CD4-positive, alpha-beta T cell treated with Interleukin-6 for 4 hours (primary cell): ENCODE measurements around the gene PPAT.
"Not testable (repeated sequence)": the region's sequence is repeated elsewhere in the genome, so short reads cannot be mapped to it uniquely, and the experiment has no call there.

ENCODE experiments used
- DNase-seq: peaks from one replicate; pipeline ENCODE4 v3.0.0-alpha.2; 2020; ENCODE audit warnings: mixed read lengths

The PPAT gene

DNA sequence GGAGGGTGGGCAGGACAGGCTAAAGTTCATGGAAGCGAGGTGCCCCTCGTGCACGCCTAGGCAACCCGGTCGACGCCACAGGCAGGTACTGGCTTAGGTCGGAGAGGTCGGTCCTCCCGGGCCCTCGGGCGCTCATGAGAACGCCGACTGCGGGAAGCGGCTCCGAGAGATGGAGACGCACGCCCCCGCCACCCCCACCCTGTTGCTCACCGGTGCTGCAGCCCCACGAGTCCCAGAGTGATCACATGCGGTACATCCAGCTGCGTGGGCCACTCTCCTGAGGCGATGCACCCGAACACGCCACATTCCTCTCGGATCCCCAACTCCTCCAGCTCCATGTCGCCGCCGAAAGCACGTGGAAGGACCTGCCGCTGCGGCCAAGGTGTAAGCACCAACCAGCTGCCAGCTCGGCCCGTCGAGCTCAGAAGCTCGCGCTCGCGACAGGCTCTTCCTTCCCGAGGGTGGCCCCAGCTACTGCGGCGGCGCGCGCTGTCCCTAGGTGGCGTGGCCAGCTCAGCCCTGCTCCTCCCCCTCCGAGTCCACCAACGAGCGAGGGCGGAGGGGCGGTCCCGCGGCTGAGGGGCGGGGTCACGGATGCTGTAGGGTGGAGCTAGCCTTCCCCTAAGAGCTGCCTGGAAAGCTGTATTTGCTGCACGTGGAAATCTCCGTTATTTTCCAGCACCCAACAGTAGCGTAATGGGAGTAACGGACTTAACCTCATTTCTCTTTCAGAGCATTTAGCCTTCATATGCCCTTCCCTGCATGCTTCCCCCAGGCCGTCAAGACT is at the start of gene PPAT:
Gene PPAT (minus strand): TSS at position 476 of the 787 bp plus-strand sequence. CDS start 138 bp downstream, at position 338.
- peak; percentile 99 for DNase-seq

DNA sequence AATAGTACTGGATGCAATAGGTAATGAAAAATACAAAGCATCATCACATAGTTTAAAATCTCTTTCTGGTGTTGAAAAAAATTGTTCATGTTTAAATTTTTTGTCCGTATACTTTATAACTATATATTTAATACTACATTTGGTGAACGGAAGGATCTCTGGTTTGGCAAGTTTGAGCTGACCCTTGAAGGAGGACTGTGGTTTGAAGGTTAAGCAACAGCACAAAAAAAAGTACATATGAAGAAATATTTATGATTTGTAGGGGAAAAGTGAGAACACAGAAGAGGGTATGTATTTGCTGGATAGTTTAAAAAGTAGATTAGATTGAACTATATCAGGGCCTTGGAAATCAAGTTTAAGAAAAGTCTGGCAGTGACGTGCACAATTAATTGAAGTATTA is 45.3 kb upstream of the PPAT start:
- DNase-seq: no peak

DNA sequence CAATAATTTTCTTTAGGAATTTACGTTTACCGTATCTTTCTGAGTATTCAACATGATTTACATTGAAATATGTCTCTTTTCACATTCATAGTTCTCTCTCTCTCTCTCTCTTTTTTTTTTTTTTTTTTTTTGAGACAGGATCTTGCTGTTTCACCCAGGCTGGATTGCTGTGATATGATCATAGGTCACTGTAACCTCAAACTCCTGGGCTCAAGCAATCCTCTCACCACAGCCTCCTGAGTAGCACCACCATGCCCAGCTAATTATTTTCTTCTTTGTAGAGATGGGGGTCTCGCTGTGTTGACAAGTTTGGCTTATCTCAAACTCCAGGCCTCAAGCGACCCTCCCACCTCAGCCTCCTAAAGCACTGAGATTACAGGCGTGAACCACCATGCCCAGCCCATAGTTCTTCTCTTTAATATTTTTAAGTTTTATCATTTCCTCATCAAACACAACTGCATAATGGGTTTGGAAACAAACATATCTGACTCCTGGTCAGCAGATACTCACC is 41.8 kb upstream of the PPAT start:
- DNase-seq: no peak

GRCh38 chr4:56475917-56476316 is 40.5 kb upstream of the PPAT start:
- DNase-seq: no peak

GRCh38 chr4:56469489-56470210 is 34.2 kb upstream of the PPAT start:
- no peak for DNase-seq

- DNase-seq: peak; percentile 35
Observed at GRCh38 chr4:56468097-56468422, 32.6 kb upstream of the PPAT start.

DNA sequence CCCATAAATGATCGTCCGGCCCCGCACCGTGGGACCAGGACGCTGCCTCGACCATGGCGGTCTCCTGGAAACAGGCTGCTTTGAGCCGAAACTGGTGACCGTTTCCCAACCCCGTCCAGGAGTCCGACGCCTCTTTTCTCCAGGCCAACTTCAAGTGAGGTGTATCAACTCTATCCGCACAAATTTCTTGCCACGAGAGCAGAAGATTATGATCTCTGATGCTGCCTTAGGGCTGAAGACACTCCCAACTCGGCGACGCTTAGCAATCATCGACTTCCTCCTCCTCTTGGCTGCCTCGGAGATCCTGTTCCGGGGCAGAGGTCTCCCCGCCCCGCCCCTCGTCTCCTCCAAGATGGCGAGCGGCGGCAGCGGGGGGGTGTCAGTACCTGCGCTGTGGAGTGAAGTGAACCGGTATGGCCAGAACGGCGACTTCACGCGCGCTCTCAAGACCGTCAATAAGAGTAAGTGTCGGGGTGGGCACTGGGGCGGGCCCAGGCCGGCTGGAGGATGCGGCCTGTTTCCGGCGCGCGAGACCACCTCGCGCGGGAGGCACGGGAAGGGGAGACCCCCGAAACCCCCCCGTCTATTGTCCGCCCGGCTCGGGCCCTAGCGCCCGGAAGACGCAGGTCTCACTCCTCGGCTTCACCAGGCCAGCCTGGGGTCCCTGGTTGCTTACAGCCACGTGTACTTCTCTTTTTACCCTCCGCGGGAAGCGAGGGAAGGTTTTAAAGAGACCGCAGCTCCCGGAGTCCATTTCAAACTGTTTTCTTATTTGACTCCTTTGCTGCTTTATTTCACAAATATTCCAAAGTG is 32.1 kb upstream of the PPAT start, which contains the start of gene SRP72:
Gene SRP72 (plus strand): TSS at position 334 of the 813 bp plus-strand sequence. CDS start 19 bp downstream, at position 353.
- DNase-seq: peak; percentile 89

- DNase-seq: no peak
Observed at GRCh38 chr4:56466910-56467283, 31.5 kb upstream of the PPAT start.

DNA sequence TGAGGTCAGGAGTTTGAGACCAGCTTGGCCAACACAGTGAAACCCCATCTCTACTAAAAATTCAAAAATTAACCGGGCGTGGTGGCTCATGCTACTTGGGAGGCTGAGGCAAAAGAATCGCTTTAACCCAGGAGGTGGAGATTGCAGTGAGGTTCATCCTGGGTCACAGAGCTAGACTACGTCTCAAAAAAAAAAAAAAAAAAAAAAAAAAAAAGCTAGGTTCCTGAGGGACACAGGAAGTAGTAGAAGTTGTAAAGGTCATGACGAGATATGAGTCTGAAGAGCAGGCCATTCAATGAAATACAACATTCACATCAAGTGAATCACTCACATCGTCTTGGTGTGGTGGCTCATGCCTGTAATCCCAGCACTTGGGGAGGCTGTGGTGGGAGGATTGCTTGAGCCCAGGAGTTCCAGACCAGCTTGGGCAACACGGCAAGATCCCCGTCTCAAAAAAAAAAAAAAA is 30.9 kb upstream of the PPAT start:
- not testable (repeated sequence) for DNase-seq

GRCh38 chr4:56465599-56466295 is 30.3 kb upstream of the PPAT start:
- DNase-seq: no peak

DNA sequence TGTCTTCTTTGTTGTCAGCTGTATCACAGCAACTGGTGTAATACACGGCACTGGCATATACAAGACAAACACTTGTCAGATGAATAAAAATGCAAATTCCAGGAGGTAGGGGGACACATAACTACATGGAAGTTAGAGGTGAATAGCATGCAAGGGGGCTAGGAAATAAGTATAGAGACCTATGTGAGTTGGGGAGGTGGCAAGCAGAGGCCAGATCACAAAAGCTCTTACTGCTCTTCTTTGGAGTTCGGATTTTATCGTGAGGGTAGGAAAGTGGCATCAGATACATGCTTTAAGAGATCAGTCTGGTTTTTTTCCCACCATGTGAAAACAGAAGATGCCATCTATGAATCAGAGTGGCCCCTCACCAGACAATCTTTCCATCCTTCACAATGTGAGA is 29.2 kb upstream of the PPAT start:
- no peak for DNase-seq

DNA sequence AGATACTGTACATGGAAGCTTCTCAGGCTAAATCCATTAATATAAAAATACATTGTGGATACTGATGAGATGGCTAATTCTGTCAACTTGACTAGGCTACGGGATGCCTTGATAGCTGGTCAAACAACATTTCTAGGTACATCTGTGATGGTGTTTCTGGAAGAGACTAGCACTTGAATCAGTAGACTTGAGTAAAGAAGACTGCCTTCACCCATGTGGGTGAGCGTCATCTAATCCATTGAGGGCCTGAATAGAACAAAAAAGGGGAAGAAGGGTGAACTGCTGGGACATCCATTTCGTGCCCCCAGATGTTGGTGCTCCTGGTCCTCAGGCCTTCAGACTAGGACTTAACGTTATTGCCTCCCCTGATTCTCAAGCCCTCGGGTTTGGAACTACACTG is 28.3 kb upstream of the PPAT start:
- DNase-seq: no peak

DNA sequence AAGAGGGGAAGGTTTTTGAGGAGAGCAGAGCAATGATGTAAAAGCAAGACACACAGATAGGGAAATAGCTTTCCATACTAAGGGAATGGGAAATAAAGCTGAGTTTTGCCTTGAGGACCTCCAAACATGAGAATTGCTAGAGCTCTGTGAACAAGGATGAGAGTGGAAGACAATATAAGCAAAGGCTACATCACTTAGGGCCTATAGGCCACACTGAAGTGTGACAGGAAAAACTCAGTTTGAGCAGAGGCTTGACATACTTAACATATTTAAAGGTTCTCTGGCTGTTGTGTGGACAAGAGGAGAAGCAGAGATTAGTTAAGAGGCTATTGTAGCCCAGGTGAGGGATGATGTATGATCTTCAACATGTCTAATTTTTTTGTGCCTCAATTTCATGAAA is 26.7 kb upstream of the PPAT start:
- no peak for DNase-seq

DNA sequence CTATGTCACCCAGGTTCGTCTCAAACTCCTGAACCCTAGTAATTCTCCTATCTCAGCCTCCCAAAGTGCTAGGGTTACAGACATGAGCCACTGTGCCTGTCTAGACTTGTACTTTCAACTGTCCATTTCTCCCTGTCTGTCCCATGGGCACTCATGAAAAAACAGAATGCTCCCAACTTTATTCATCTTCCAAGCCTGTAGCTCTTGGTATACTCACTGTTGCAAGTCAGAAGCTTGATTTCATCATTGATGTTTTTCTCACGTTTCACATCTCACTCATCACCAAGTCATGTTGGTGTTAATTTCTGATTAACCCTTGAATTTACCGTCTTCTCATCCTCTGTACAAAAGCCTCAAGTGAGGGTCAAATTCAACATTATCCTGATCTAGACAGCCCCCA is 24.7 kb upstream of the PPAT start:
- DNase-seq: no peak

DNA sequence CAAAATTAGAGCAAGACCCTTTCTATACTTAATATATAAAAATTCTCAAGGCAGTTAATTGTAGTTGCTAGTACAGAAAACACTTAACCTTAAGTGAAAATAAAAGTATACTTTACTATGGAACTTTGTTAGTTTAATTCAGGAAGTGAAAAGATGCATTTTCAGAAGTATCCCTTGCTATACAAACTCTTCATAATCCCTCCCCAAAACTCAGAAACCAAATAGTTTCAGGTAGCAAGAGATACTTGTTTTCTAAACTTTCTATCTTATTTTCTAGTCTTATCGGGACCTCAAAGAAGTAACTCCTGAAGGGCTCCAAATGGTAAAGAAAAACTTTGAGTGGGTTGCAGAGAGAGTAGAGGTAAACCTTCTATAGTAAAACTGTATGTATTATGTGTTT is 14.9 kb upstream of the PPAT start:
- DNase-seq: no peak

DNA sequence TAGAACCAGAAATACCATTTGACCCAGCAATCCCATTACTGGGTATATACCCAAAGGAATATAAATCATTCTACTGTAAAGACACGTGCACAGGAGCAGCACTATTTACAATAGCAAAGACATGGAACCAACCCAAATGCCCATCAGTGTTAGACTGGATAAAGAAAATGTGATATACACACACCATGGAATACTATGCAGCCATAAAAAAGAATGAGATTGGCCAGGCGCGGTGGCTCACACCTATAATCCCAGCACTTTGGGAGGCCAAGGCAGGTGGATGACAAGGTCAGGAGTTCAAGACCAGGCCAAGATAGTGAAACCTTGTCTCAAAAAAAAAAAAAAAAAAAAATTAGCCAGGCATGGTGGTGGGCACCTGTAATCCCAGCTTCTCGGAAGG is 14.1 kb upstream of the PPAT start:
- not testable (repeated sequence) for DNase-seq

GRCh38 chr4:56448301-56448700 is 12.9 kb upstream of the PPAT start:
- DNase-seq: no peak

GRCh38 chr4:56445699-56446098 is 10.3 kb upstream of the PPAT start:
- DNase-seq: no peak

GRCh38 chr4:56444719-56445118 is 9.3 kb upstream of the PPAT start:
- DNase-seq: no peak

- DNase-seq: no peak
Observed at GRCh38 chr4:56440983-56441382, 5.6 kb upstream of the PPAT start.

DNA sequence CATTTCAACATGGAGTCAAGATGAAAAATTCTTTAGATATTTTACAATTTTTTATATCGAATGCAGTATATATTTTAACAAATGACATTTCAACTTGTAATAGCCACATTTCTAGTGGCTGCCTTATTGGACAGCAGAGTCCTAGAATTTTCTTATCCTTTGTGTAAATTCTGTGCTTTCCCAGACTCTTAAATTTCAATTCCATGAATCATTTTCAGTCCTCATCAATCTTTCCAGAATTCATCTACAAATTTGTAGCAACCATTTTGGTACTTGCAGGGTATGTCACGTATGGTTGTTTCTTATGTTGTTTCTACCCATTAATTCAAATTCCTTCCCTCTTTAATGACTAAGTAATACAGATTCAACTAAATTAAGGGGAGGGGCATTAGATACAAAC is 3.4 kb upstream of the PPAT start:
- no peak for DNase-seq

DNA sequence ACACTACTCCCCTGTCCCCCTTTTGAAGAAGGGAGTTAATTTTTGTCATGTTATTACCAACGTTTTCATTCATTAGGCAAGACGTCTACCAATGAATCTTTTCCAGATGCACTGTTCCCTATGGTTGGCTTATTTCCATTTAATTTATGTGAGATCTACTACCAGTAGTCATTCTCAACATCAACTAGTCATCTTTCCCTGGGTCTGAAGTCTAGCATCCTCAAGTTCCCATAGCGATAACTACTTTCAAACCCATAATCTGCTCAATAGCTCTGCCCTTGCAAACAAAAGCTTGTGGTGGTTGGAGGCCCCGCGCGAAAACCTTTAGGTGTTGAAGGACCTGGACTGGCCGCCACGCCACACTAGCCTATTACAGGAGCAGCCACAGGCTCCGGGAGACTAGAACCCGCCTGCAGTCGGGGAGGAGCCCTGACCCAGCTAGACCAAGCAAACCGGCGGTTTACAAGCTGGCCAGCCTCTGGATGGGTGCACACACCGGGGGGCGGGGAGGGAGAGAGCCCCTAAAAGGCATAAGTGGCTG is 746 bp downstream of the PPAT start:
- peak; percentile 29 for DNase-seq
